Aorta (tissue), 5 donors: ENCODE results near the gene MORC1. TPM values are rescaled to one million over a fixed set of nuclear protein-coding genes. Genes with fewer than 3 reads are reported as not detected.

Experiments
- ATAC-seq: fragments of 200-7000 bp; cut with Tn5 transposase; one replicate; pipeline ENCODE4 v1.9.1; 2022; ENCODE audit warnings: moderate library complexity; ENCODE audit not compliant: low FRiP score
- DNase-seq, 2 donors: peaks; one replicate each; pipeline ENCODE4 v3.0.0-alpha.2; 2020
- H3K27ac ChIP-seq, 2 donors: one replicate each; pipeline ENCODE4 v1.5.1; 2013; ENCODE audit warnings: low read length in 2 of 2, mild to moderate bottlenecking in 2 of 2, moderate library complexity in 2 of 2, control low read depth in 1 of 2, inconsistent platforms in 1 of 2, low read depth in 1 of 2
- H3K27me3 ChIP-seq, 2 donors: one replicate each; pipeline ENCODE4 v1.6.1; 2013; ENCODE audit warnings: control low read depth in 1 of 2, low read length in 1 of 2, mild to moderate bottlenecking in 1 of 2, moderate library complexity in 1 of 2; ENCODE audit not compliant: insufficient read depth in 2 of 2, control insufficient read depth in 1 of 2
- H3K36me3 ChIP-seq, 2 donors: one replicate each; pipeline ENCODE4 v1.6.1; 2013; ENCODE audit warnings: control low read depth in 1 of 2, low read length in 1 of 2, mild to moderate bottlenecking in 1 of 2; ENCODE audit not compliant: insufficient read depth in 2 of 2, control insufficient read depth in 1 of 2
- H3K4me1 ChIP-seq, 2 donors: one replicate each; pipeline ENCODE4 v1.6.1; 2013; ENCODE audit warnings: low read length in 2 of 2, control low read depth in 1 of 2, mild to moderate bottlenecking in 1 of 2, moderate library complexity in 1 of 2; ENCODE audit not compliant: insufficient read depth in 2 of 2, control insufficient read depth in 1 of 2
- H3K4me3 ChIP-seq, 2 donors: one replicate each; pipeline ENCODE4 v1.5.1; 2013; ENCODE audit warnings: low read length in 2 of 2, control low read depth in 1 of 2, mild to moderate bottlenecking in 1 of 2
- H3K9me3 ChIP-seq: one replicate; pipeline ENCODE4 v1.6.1; 2013; ENCODE audit warnings: mild to moderate bottlenecking, low read length; ENCODE audit not compliant: control insufficient read depth
- WGBS, 2 donors: extraction: QIAGEN DNeasy Blood & Tissue Kit; methylation state at CpG; one replicate each; pipeline ENCODE4 v1.1.7; 2013; 5-methylcytosine and 5-hydroxymethylcytosine counted together
- intact Hi-C, 2 donors: fragments of 100-400 bp; cut with DNase I; formaldehyde crosslinking; loops; one replicate each; pipeline versions ENCODE4 v1.14.2 to v1.15.0; 2022
- long read RNA-seq, 2 donors: library from polyadenylated mRNA; unstranded; transcript quantifications; one replicate each; pipeline ENCODE4 v2.0.0, GENCODE V29; 2020 to 2021
- polyA plus RNA-seq, 2 donors: library from polyadenylated mRNA; stranded (reverse); fragments of 200-250 nt; gene quantifications; one replicate each; pipeline ENCODE4 v1.2.3, GENCODE V29; 2013
- total RNA-seq, 2 donors: library from RNA; stranded (reverse); fragmentation: NEBNext Ultra II Directional; extraction: Animal tissue kit (Norgen Biotek cat#: 25700); gene quantifications; one replicate each; pipeline ENCODE4 v1.2.1, GENCODE V29; 2021
- donor health status: healthy with polysubstance abuse.
- donor health status: Bipolar disorder and iron deficiency.
- donor health status: DM: no; HTN: no; CAD: no.
- donor health status: DM: no; HTN: no; CAD: no.
- donor health status: DM: yes; HTN: yes; CAD: no.

The MORC1 gene, protein sequence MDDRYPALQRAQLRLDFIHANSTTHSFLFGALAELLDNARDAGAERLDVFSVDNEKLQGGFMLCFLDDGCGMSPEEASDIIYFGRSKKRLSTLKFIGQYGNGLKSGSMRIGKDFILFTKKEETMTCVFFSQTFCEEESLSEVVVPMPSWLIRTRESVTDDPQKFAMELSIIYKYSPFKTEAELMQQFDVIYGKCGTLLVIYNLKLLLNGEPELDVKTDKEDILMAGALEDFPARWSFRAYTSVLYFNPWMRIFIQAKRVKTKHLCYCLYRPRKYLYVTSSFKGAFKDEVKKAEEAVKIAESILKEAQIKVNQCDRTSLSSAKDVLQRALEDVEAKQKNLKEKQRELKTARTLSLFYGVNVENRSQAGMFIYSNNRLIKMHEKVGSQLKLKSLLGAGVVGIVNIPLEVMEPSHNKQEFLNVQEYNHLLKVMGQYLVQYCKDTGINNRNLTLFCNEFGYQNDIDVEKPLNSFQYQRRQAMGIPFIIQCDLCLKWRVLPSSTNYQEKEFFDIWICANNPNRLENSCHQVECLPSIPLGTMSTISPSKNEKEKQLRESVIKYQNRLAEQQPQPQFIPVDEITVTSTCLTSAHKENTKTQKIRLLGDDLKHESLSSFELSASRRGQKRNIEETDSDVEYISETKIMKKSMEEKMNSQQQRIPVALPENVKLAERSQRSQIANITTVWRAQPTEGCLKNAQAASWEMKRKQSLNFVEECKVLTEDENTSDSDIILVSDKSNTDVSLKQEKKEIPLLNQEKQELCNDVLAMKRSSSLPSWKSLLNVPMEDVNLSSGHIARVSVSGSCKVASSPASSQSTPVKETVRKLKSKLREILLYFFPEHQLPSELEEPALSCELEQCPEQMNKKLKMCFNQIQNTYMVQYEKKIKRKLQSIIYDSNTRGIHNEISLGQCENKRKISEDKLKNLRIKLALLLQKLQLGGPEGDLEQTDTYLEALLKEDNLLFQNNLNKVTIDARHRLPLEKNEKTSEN
- total RNA-seq (not detected), polyA plus RNA-seq (not detected)
- long read RNA-seq, donor 1 = 0 reads
- long read RNA-seq, donor 2 = 0 reads

DNA sequence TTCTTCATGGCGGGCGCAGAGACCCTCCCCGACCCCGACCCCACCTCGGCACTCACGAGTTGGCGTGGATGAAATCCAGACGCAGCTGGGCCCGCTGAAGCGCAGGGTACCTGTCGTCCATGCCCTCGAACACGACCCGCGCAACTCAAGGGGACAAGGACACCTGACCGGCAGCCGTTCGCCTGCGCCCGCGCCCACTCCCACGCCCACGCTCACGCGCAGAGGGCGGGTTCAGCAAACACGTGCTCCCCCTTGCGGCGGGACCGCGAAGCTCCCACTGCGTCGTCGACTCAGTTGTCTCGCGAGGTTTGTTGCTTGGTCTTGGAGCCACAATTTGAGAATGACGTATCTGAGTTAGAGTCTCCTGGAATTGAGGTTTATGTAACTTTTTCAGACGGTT is at the start of gene MORC1:
Gene MORC1 (minus strand): TSS at position 196 of the 400 bp plus-strand sequence. CDS start 75 bp downstream, at position 121.
- 89 to 91% methylated on average over 38 of the region's 38 CpGs for WGBS, 2 donors
- Histone ChIP-seq H3K4me3 (no peak within 1 kb of the TSS), H3K27me3 (no peaks in the 10 kb centered on the region), H3K36me3 (no peaks in the 10 kb centered on the region), H3K4me1 (no peaks in the 10 kb centered on the region), H3K9me3 (no peaks in the 10 kb centered on the region), H3K27ac (no peak within 1 kb of the TSS)
- DNase-seq = peak in 1 of 2 donors; percentile 69
- no peak for ATAC-seq
- intact Hi-C loops = no loop called here

DNA sequence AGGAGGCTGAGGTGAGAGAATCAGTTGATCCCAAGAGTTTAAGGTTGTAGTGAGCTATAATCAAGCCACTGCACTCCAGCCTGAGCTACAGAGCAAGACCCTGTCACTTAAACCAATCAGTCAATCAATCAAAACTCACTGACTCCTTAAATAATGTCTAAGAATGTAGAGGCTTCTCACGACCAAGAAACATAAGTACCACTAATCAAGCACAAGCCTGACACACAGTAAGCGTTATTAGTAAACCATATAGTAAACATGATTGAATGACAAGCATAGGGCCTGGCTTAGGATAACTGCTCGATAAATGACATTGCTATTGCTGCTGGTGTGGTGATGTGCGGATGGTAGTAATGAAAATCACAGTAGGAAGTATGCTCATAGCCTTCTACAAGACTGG is 48.0 kb upstream of the MORC1 start:
- ATAC-seq = no peak
- intact Hi-C loops = no loop called here
- Histone ChIP-seq H3K4me1 (no peaks in the 10 kb centered on the region), H3K9me3 (no peaks in the 10 kb centered on the region), H3K27ac (no peak overlapping the region), H3K27me3 (peaks cover 0 to 1% of the 10 kb centered on the region in 2 donors), H3K4me3 (no peak overlapping the region), H3K36me3 (no peaks in the 10 kb centered on the region)
- DNase-seq = no peak
- 75% methylated on average over 4 of the region's 4 CpGs for WGBS, 2 donors

DNA sequence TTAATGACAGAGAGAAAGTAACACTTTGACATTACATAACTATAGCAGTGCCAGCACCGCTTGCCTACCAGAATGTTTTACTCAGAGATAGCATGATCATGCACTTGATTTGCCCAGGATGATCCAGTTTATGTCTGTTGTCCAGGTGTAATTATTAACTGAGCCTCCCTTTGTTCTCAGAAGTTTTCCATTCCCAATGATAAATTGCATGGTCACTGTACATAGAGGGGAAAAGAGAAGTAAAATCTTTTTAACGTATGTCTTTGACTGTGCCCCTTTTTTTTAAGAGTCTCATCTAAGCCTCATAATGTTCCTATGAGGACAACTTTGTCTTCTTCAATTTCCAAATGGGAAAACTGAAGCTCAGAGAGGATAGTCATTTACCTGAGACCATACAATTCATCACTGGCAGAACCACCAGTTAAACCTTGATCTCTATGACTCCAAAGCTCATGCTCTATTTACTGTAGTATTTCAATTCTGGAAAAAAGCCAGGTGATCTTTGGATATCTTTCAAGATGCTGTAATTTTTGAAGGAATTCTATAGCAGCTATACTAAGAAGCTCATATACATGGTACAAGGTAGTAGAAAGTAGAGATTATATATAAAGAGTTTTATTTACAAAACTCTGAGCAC is 43.7 kb upstream of the MORC1 start:
- Histone ChIP-seq H3K4me3 (no peak overlapping the region), H3K4me1 (no peaks in the 10 kb centered on the region), H3K36me3 (no peaks in the 10 kb centered on the region), H3K9me3 (peaks cover 1% of the 10 kb centered on the region), H3K27me3 (peaks cover 0 to 1% of the 10 kb centered on the region in 2 donors), H3K27ac (no peak overlapping the region)
- 61 to 70% methylated on average over 2 of the region's 2 CpGs for WGBS, 2 donors
- ATAC-seq (no peak), DNase-seq (no peak)
- intact Hi-C loops = no loop called here

DNA sequence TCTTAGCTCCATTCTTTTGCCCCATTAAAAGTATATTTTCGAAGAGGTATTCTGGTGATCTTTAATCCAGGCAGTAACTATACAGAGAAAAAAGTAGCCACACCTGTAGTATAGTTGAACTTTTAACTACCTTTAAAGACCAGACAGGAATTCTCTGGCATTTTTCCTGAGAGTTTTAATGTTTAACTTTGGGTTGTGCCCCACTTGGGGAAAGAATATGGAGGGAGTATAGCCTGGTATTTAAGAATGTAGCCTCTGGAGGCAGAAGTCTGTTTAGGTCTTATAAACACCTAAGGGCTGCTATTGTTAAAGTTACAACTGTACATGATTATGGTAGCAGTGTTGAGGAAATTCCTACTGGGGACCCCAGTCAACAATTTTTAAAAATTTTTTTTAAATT is 37.9 kb upstream of the MORC1 start:
- no peaks in the 10 kb centered on the region for H3K27me3 ChIP-seq
- intact Hi-C loops = no loop called here
- WGBS, 2 donors = 21 to 50% methylated on average over 1 of the region's 1 CpG
- ATAC-seq (no peak), DNase-seq (no peak)
- no peak overlapping the region for H3K4me3 ChIP-seq
- no peak overlapping the region for H3K27ac ChIP-seq
- H3K9me3 ChIP-seq = peaks cover 1% of the 10 kb centered on the region
- H3K4me1 ChIP-seq = no peaks in the 10 kb centered on the region
- H3K36me3 ChIP-seq = no peaks in the 10 kb centered on the region

DNA sequence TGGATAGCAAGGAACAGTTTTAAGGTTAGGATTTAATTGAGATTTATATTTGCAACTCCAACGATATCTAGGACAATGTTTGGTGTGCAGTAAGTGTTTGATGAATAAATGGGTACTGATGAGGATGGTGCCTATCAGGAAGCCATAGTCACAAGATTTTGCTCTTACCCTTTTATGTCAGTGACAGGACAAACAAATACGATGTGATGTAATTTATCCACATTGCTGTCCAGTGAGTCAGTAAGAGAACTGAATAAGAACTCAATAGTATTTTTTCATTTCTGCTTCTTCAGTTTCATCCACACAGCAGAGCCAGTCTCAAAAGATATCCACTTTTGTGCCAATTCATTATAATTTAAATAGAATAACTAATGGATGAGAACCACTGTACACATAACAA is 37.0 kb upstream of the MORC1 start:
- Histone ChIP-seq H3K4me1 (no peaks in the 10 kb centered on the region), H3K4me3 (no peak overlapping the region), H3K27me3 (no peaks in the 10 kb centered on the region), H3K36me3 (no peaks in the 10 kb centered on the region), H3K9me3 (peaks cover 1% of the 10 kb centered on the region), H3K27ac (no peak overlapping the region)
- intact Hi-C loops = no loop called here
- DNase-seq = no peak
- ATAC-seq = no peak
- WGBS, 2 donors = 39 to 65% methylated on average over 2 of the region's 2 CpGs

DNA sequence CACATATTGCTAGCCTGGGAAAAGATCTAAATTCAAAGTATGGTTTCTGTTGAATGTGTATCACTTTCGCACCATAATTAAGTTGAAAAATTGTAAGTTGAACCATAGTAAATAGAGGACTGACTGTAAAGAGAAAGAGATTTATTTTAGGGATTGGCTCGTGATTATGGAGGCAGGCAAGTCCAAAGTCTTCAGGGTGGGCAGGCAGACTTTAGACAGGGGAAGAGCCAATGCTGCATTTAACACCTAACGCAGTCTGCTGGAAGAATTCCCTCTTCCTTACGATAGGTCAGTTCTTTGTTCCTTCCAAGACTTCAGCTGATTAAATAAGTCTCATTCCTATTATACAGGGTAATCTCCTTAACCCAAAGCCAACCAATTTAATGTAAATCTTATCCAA is 34.4 kb upstream of the MORC1 start:
- no peaks in the 10 kb centered on the region for H3K36me3 ChIP-seq
- no peak overlapping the region for H3K4me3 ChIP-seq
- no peaks in the 10 kb centered on the region for H3K9me3 ChIP-seq
- 67 to 80% methylated on average over 4 of the region's 4 CpGs for WGBS, 2 donors
- no peak overlapping the region for H3K27ac ChIP-seq
- DNase-seq = no peak
- H3K27me3 ChIP-seq = no peaks in the 10 kb centered on the region
- no peaks in the 10 kb centered on the region for H3K4me1 ChIP-seq
- intact Hi-C loops = no loop called here
- no peak for ATAC-seq

DNA sequence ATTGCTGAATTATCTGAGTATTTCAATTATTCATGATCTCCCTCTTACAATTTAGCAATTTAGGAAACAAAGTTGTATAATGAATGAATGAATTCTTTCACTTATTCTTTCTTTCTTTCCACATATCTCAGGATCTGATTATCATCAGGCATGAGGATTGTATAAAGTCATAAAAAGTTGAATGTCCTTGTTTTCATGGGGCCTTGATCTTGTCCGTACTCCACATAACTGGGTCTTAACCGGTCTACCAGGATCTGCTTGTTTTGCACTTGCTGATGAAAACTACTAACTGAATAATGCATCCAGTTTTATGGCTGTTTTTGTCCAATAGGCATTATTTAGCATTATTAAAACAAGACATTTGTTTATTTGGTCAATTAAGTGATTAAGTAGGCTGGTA is 31.1 kb upstream of the MORC1 start:
- no peak overlapping the region for H3K4me3 ChIP-seq
- no peaks in the 10 kb centered on the region for H3K27me3 ChIP-seq
- H3K9me3 ChIP-seq = no peaks in the 10 kb centered on the region
- no peaks in the 10 kb centered on the region for H3K4me1 ChIP-seq
- H3K36me3 ChIP-seq = no peaks in the 10 kb centered on the region
- DNase-seq (no peak), ATAC-seq (no peak)
- intact Hi-C loops = no loop called here
- H3K27ac ChIP-seq = no peak overlapping the region
- 89% methylated on average over 2 of the region's 2 CpGs for WGBS, 2 donors

DNA sequence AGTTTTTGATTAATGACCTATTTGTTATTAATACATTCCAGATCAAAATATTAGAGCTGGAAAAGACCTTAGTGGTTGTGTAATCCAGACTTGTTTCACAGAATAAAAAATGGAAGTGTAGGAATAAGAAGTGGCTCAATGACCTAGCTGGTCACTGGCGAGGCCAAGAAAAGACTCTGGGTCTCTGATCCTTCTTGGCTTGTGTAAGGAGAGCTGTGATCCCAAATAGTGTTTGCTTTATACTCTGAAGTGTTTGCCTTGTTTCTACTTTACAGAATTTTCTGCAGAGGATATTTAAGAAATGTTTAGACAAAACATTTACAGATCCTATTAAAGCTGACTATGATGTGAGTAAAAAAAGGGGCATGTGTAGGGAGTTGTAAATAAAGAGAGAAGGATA is 25.7 kb upstream of the MORC1 start:
- no peak for ATAC-seq
- 82 to 83% methylated on average over 1 of the region's 1 CpG for WGBS, 2 donors
- Histone ChIP-seq H3K27me3 (peaks cover 0 to 3% of the 10 kb centered on the region in 2 donors), H3K4me3 (no peak overlapping the region), H3K36me3 (no peaks in the 10 kb centered on the region), H3K27ac (no peak overlapping the region), H3K9me3 (no peaks in the 10 kb centered on the region), H3K4me1 (no peaks in the 10 kb centered on the region)
- DNase-seq = no peak
- intact Hi-C loops = no loop called here
